HCT116 (cell line): Measurements from ENCODE around the gene NSMCE3. TPM values are rescaled to one million over a fixed set of nuclear protein-coding genes. Genes with fewer than 3 reads are reported as not detected.

Experiments
- ATAC-seq: fragments of 200-7000 bp; cut with Tn5 transposase; 2 replicates; pipeline ENCODE4 v1.9.1; 2020; ENCODE audit warnings: mild to moderate bottlenecking, moderate library complexity
- BruUV-seq: library from RNA; stranded (reverse); fragments of 400-500 nt; replicated peaks from 2 replicates; lab custom pipeline; 2021; lab: Mats Ljungman, UMichigan
- CTCF ChIA-PET: fragments of 300-600 bp; sonication (Branson Sonifier 250); formaldehyde crosslinking; loops from one replicate; lab custom pipeline; 2021; ENCODE audit warnings: antibody characterized with exemption; lab: Charles Lee
- POLR2A ChIA-PET: fragments of 300-600, 350-600 bp; sonication (Branson Sonifier 250); formaldehyde crosslinking; loops from one replicate; lab custom pipeline; 2021; ENCODE audit warnings: antibody characterized with exemption; lab: Charles Lee
- RAD21 ChIA-PET, 2 experiments: fragments of 300-600 bp; sonication (Branson Sonifier 250); formaldehyde crosslinking; loops; one replicate each; lab custom pipeline; 2023; ENCODE audit warnings: low total read pairs in 2 of 2; ENCODE audit not compliant: uncharacterized antibody in 2 of 2, unreplicated experiment in 2 of 2, low non-redundant PET in 1 of 2; lab: Charles Lee
- DNase-seq: peaks from one replicate; pipeline ENCODE4 v3.0.0-alpha.2; 2010; ENCODE audit warnings: low read depth, low spot score
- H2AFZ ChIP-seq: fragments of 200-600 bp; shearing (Covaris generic), sonication (generic); 2 replicates; pipeline ENCODE4 v1.6.1; 2017; ENCODE audit warnings: low read depth, mixed run types, mixed read lengths, antibody characterized with exemption, low read length; ENCODE audit not compliant: poor library complexity, severe bottlenecking
- H3K27ac ChIP-seq: 2 replicates; pipeline ENCODE4 v1.5.1; 2012; ENCODE audit warnings: low read depth, low read length
- H3K27me3 ChIP-seq: fragments of 200-600 bp; sonication (generic); 2 replicates; pipeline ENCODE4 v1.6.1; 2016; ENCODE audit warnings: mixed run types, low read length, mixed read lengths; ENCODE audit not compliant: insufficient read depth
- H3K36me3 ChIP-seq, 2 experiments: fragments of 200-500 bp in 1 of 2; fragments of 200-600 bp in 1 of 2; sonication (Bioruptor generic) in 1 of 2; sonication (generic) in 1 of 2; 2 replicates each; pipeline versions ENCODE4 v1.5.1 to v1.6.1; 2014 to 2016; ENCODE audit warnings: low read length in 2 of 2, inconsistent platforms in 1 of 2, mixed read lengths in 1 of 2, mixed run types in 1 of 2; ENCODE audit not compliant: insufficient read depth in 2 of 2, control insufficient read depth in 1 of 2
- H3K4me1 ChIP-seq, 2 experiments: fragments of 200-600 bp in 1 of 2; sonication (generic) in 1 of 2; 2 replicates each; pipeline versions ENCODE4 v1.5.1 to v1.6.1; 2012 to 2017; ENCODE audit warnings: low read length in 2 of 2, inconsistent platforms in 1 of 2, mild to moderate bottlenecking in 1 of 2, mixed read lengths in 1 of 2, mixed run types in 1 of 2, moderate library complexity in 1 of 2; ENCODE audit not compliant: insufficient read depth in 2 of 2, control insufficient read depth in 1 of 2
- H3K4me2 ChIP-seq: fragments of 200-600 bp; sonication (generic); 2 replicates; pipeline ENCODE4 v1.6.1; 2017; ENCODE audit warnings: mixed run types, low read length, mixed read lengths
- H3K4me3 ChIP-seq, 2 experiments: fragments of 200-600 bp in 1 of 2; sonication (generic) in 1 of 2; replicated peaks in 1 of 2; 2 replicates each; pipeline ENCODE4 v1.5.1; 2011 to 2016; ENCODE audit warnings: low read length in 2 of 2, control low read depth in 1 of 2, low read depth in 1 of 2, mild to moderate bottlenecking in 1 of 2, mixed read lengths in 1 of 2, mixed run types in 1 of 2
- H3K79me2 ChIP-seq: fragments of 200-600 bp; sonication (generic); 2 replicates; pipeline ENCODE4 v1.6.1; 2017; ENCODE audit warnings: mild to moderate bottlenecking, mixed run types, low read length, moderate library complexity, mixed read lengths; ENCODE audit not compliant: insufficient read depth
- H3K9ac ChIP-seq: fragments of 200-600 bp; sonication (generic); 2 replicates; pipeline ENCODE4 v1.6.1; 2016; ENCODE audit warnings: low read length, mixed read lengths
- H3K9me2 ChIP-seq: fragments of 200-600 bp; sonication (generic), shearing (Covaris generic); 2 replicates; pipeline ENCODE4 v1.6.1; 2017; ENCODE audit warnings: mixed run types, mild to moderate bottlenecking, moderate library complexity; ENCODE audit not compliant: insufficient read depth
- H3K9me3 ChIP-seq, 2 experiments: fragments of 200-500 bp in 1 of 2; fragments of 200-600 bp in 1 of 2; sonication (Bioruptor generic) in 1 of 2; sonication (generic) in 1 of 2; 2 replicates each; pipeline ENCODE4 v1.6.1; 2014 to 2017; ENCODE audit warnings: low read length in 2 of 2, mixed read lengths in 2 of 2, inconsistent platforms in 1 of 2, low read depth in 1 of 2, mild to moderate bottlenecking in 1 of 2, mixed run types in 1 of 2, moderate library complexity in 1 of 2; ENCODE audit not compliant: control insufficient read depth in 1 of 2, insufficient read depth in 1 of 2
- H4K20me1 ChIP-seq: fragments of 200-600 bp; sonication (generic), shearing (Covaris generic); 2 replicates; pipeline ENCODE4 v1.6.1; 2017; ENCODE audit warnings: mixed run types, mild to moderate bottlenecking, moderate library complexity; ENCODE audit not compliant: insufficient read depth
- EGR1 ChIP-seq: IDR thresholded peaks from 2 replicates; pipeline ENCODE4 v1.6.1; 2012; ENCODE audit warnings: low read depth
- EZH2phosphoT487 ChIP-seq: fragments of 200-600 bp; IDR thresholded peaks from 2 replicates; pipeline ENCODE4 v1.6.1; 2018; ENCODE audit warnings: antibody characterized with exemption, borderline replicate concordance
- POLR2A ChIP-seq: IDR thresholded peaks from 2 replicates; pipeline ENCODE4 v1.7.0; 2011; ENCODE audit warnings: borderline replicate concordance; ENCODE audit not compliant: insufficient read depth, insufficient read length; ENCODE audit errors: extremely low read depth
- SIN3A ChIP-seq: IDR thresholded peaks from 2 replicates; pipeline ENCODE4 v1.6.1; 2012; ENCODE audit warnings: low read depth
- SP1 ChIP-seq: IDR thresholded peaks from 2 replicates; pipeline ENCODE4 v1.6.1; 2012; ENCODE audit warnings: low read depth
- TCF7L2 ChIP-seq: IDR thresholded peaks from 2 replicates; pipeline ENCODE4 v1.7.0; 2011; ENCODE audit warnings: borderline replicate concordance, inconsistent platforms; ENCODE audit not compliant: insufficient read depth, insufficient read length; ENCODE audit errors: extremely low read depth
- intact Hi-C: fragments of 100-400 bp; cut with micrococcal nuclease; formaldehyde crosslinking; loops from 2 replicates; pipeline ENCODE4 v1.10.0; 2022
- total RNA-seq: library from RNA; stranded (reverse); gene quantifications from one replicate; pipeline ENCODE4 v1.2.1, GENCODE V29; 2021; ENCODE audit not compliant: unreplicated experiment
- TF ChIP-seq, protein P1 (sequence below): IDR thresholded peaks from 2 replicates; pipeline ENCODE4 v1.6.1; 2012
- TF ChIP-seq, protein P2 (sequence below): IDR thresholded peaks from 2 replicates; pipeline ENCODE4 v1.6.1; 2011; ENCODE audit warnings: mild to moderate bottlenecking, low read length, moderate library complexity; ENCODE audit not compliant: insufficient replicate concordance; ENCODE audit errors: extremely low read depth
- TF ChIP-seq, protein P3 (sequence below): IDR thresholded peaks from 2 replicates; pipeline ENCODE4 v1.6.1; 2012

NSMCE3 gene
- total RNA-seq, 1 experiment from 2014 or later, result 5.7 TPM

DNA sequence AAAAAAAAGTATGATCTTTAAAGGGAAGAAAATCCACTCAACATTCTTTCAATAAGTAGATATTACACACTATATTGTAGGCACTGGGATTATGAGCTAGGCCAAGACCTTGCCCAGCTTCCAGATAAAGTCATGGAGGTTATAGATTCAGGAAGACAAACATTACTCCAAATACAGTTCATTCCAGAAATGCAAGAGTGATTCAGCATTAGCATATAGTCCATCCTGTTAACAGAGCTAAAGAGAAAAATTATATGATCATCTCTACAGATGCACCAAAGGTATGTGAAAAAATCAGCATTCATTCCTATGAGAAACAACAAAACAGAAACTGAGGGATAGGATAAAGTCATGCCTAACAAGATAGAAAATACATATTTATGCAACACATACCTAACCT is 42.1 kb upstream of the NSMCE3 start:
- Histone ChIP-seq H3K9me3 (no peaks in the 10 kb centered on the region), H3K4me1 (no peaks in the 10 kb centered on the region), H3K79me2 (no peaks in the 10 kb centered on the region), H3K27ac (no peak overlapping the region), H3K4me3 (no peak overlapping the region), H2AFZ (no peak overlapping the region), H4K20me1 (no peaks in the 10 kb centered on the region), H3K27me3 (peaks cover 42% of the 10 kb centered on the region; the same call in 1 of the 2 replicates), H3K36me3 (no peaks in the 10 kb centered on the region), H3K4me2 (no peak overlapping the region), H3K9me2 (no peaks in the 10 kb centered on the region), H3K9ac (no peak overlapping the region)
- no peak for DNase-seq
- ChIA-PET RAD21 (interaction anchor here in 1 of 2 experiments (0.5 kb wide), 1 partner anchor 167 kb away, joined by 3 read pairs; no protein-coding TSS in a partner anchor), POLR2A (no interaction called here), CTCF (no interaction called here)
- no TSS peak for BruUV-seq
- no peak for ATAC-seq
- intact Hi-C loops, result no loop called here
- TF ChIP-seq SIN3A (no peak), TCF7L2 (no peak), EZH2phosphoT487 (no peak), SP1 (no peak), EGR1 (no peak), POLR2A (no peak)
- TF ChIP-seq, protein P1, sequence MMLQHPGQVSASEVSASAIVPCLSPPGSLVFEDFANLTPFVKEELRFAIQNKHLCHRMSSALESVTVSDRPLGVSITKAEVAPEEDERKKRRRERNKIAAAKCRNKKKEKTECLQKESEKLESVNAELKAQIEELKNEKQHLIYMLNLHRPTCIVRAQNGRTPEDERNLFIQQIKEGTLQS, result no peak
- TF ChIP-seq, protein P2, sequence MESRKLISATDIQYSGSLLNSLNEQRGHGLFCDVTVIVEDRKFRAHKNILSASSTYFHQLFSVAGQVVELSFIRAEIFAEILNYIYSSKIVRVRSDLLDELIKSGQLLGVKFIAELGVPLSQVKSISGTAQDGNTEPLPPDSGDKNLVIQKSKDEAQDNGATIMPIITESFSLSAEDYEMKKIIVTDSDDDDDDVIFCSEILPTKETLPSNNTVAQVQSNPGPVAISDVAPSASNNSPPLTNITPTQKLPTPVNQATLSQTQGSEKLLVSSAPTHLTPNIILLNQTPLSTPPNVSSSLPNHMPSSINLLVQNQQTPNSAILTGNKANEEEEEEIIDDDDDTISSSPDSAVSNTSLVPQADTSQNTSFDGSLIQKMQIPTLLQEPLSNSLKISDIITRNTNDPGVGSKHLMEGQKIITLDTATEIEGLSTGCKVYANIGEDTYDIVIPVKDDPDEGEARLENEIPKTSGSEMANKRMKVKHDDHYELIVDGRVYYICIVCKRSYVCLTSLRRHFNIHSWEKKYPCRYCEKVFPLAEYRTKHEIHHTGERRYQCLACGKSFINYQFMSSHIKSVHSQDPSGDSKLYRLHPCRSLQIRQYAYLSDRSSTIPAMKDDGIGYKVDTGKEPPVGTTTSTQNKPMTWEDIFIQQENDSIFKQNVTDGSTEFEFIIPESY, result no peak
- TF ChIP-seq, protein P3, sequence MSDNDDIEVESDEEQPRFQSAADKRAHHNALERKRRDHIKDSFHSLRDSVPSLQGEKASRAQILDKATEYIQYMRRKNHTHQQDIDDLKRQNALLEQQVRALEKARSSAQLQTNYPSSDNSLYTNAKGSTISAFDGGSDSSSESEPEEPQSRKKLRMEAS, result no peak
- TF ChIP-seq, all 23 proteins: peak for 0
